Pancreas (tissue), 10 donors: Measurements from ENCODE around the gene ST7. TPM values are rescaled to one million over a fixed set of nuclear protein-coding genes. Genes with fewer than 3 reads are reported as not detected.

ENCODE experiments used
- ATAC-seq, 4 donors: fragments of 200-7000 bp; cut with Tn5 transposase; one replicate each; pipeline versions ENCODE4 v1.8.0 to v1.9.1; 2020; ENCODE audit warnings: mild to moderate bottlenecking in 4 of 4, moderate library complexity in 4 of 4
- DNase-seq, 6 donors: peaks; one replicate each; pipeline ENCODE4 v3.0.0-alpha.2; 2020
- FAIRE-seq: peaks from 2 replicates; lab custom pipeline; 2012; peaks lifted over from hg19 to GRCh38; lab: Jason Lieb, UNC
- H3K27ac ChIP-seq, 4 donors: fragments of 200-600 bp; sonication (generic); 1 replicate in 3 of 4; 2 replicates in 1 of 4; pipeline versions ENCODE4 v1.5.0 to v1.8.0; 2020
- H3K27me3 ChIP-seq, 4 donors: fragments of 200-600 bp; one replicate each; pipeline ENCODE4 v1.8.0; 2021
- H3K36me3 ChIP-seq, 3 donors: fragments of 200-600 bp; sonication (generic) in 1 of 3; one replicate each; pipeline versions ENCODE4 v1.5.0 to v1.8.0; 2020 to 2021
- H3K4me1 ChIP-seq, 3 donors: fragments of 200-600 bp; one replicate each; pipeline ENCODE4 v1.8.0; 2021
- H3K4me3 ChIP-seq, 4 donors: fragments of 200-600 bp; sonication (generic) in 2 of 4; one replicate each; pipeline versions ENCODE4 v1.5.0 to v1.8.0; 2020 to 2021
- H3K9me3 ChIP-seq, 4 donors: fragments of 200-600 bp; one replicate each; pipeline ENCODE4 v1.8.0; 2021
- CTCF ChIP-seq, 4 donors: fragments of 200-600 bp; sonication (generic) in 3 of 4; IDR thresholded peaks; one replicate each; pipeline versions ENCODE4 v1.5.0 to v1.8.0; 2021; ENCODE audit warnings: antibody characterized with exemption in 4 of 4
- WGBS, 2 donors: extraction: QIAGEN DNeasy Blood & Tissue Kit; methylation state at CpG; one replicate each; pipeline ENCODE4 v1.1.7; 2013; 5-methylcytosine and 5-hydroxymethylcytosine counted together
- intact Hi-C, 3 donors: fragments of 100-400 bp; cut with DNase I; formaldehyde crosslinking; loops; one replicate each; pipeline versions ENCODE4 v1.11.1 to v1.14.2; 2022
- polyA plus RNA-seq, 2 donors: library from polyadenylated mRNA; stranded (reverse); fragments of 200-250 nt; gene quantifications; one replicate each; pipeline ENCODE4 v1.2.3, GENCODE V29; 2013
- total RNA-seq, 6 donors: library from RNA; stranded (reverse); fragmentation: NEBNext Ultra II Directional in 4 of 6; extraction: Animal tissue kit (Norgen Biotek cat#: 25700) in 4 of 6; gene quantifications; one replicate each; pipeline versions ENCODE4 v1.2.1 to v1.2.4, GENCODE V29; 2021 to 2023
- donor health status: healthy with polysubstance abuse.
- donor health status: DM: no; HTN: no; CAD: no; lungs with moderate emphysema.
- donor health status: DM: no; HTN: no; CAD: no.
- donor health status: control.
- donor health status: control.
- donor health status: Bipolar disorder and iron deficiency.
- donor health status: DM: yes; HTN: yes; CAD: no.
- donor health status: DM: no; HTN: no; CAD: no.
- donor health status: DM: no; HTN: no; CAD: no.
- donor health status: DM: yes; HTN: yes; CAD: no.

ST7 gene
- total and polyA plus RNA-seq, 8 donors, result 8.2 to 20.2 (median 17.1) TPM

- H3K27me3 ChIP-seq, result no peaks in the 10 kb centered on the region
- H3K36me3 ChIP-seq, result no peaks in the 10 kb centered on the region
- H3K4me3 ChIP-seq, result no peak overlapping the region
- TF ChIP-seq CTCF (IDR thresholded peaks at IDR 0.05), result no peak
- H3K27ac ChIP-seq, result no peak overlapping the region
- H3K9me3 ChIP-seq, result no peaks in the 10 kb centered on the region
- no peak for FAIRE-seq
- no peaks in the 10 kb centered on the region for H3K4me1 ChIP-seq
- WGBS, 2 donors, result 97 to 98% methylated on average over 5 of the region's 5 CpGs
- intact Hi-C loops, result no loop called here
- no peak for DNase-seq
- ATAC-seq, result no peak
These were observed 177.0 kb downstream of the ST7 start for GRCh38 chr7:117130262-117130661.

- 87 to 94% methylated on average over 6 of the region's 6 CpGs for WGBS, 2 donors
- FAIRE-seq, result no peak
These were observed 179.2 kb downstream of the ST7 start for GRCh38 chr7:117132321-117133120.

GRCh38 chr7:117133125-117133524, 179.8 kb downstream of the ST7 start:
- Histone ChIP-seq H3K4me3 (no peak overlapping the region), H3K9me3 (no peaks in the 10 kb centered on the region), H3K27me3 (no peaks in the 10 kb centered on the region), H3K36me3 (no peaks in the 10 kb centered on the region), H3K4me1 (no peaks in the 10 kb centered on the region), H3K27ac (no peak overlapping the region)
- intact Hi-C loops, result no loop called here
- FAIRE-seq (no peak), DNase-seq (no peak), ATAC-seq (no peak)
- TF ChIP-seq CTCF (IDR thresholded peaks at IDR 0.05), result no peak
- 88 to 99% methylated on average over 1 of the region's 1 CpG for WGBS, 2 donors

More at GRCh38 chr7:117132321-117133120, 179.2 kb downstream of the ST7 start:
- Histone ChIP-seq H3K27me3 (no peaks in the 10 kb centered on the region), H3K36me3 (no peaks in the 10 kb centered on the region), H3K9me3 (no peaks in the 10 kb centered on the region), H3K4me1 (no peaks in the 10 kb centered on the region), H3K27ac (no peak overlapping the region), H3K4me3 (no peak overlapping the region)
- intact Hi-C loops, result no loop called here
- TF ChIP-seq CTCF (IDR thresholded peaks at IDR 0.05), result no peak
- ATAC-seq (no peak), DNase-seq (no peak)

GRCh38 chr7:117134411-117134810, 181.1 kb downstream of the ST7 start:
- Histone ChIP-seq H3K4me1 (no peaks in the 10 kb centered on the region), H3K4me3 (no peak overlapping the region), H3K27ac (no peak overlapping the region), H3K36me3 (no peaks in the 10 kb centered on the region), H3K27me3 (no peaks in the 10 kb centered on the region), H3K9me3 (no peaks in the 10 kb centered on the region)
- no peak for ATAC-seq
- no peak for TF ChIP-seq CTCF (IDR thresholded peaks at IDR 0.05)
- intact Hi-C loops, result no loop called here
- FAIRE-seq, result no peak
- DNase-seq, result no peak
- 97 to 100% methylated on average over 1 of the region's 1 CpG for WGBS, 2 donors

- Histone ChIP-seq H3K4me3 (no peak overlapping the region), H3K36me3 (no peaks in the 10 kb centered on the region), H3K4me1 (no peaks in the 10 kb centered on the region), H3K27me3 (no peaks in the 10 kb centered on the region), H3K27ac (no peak overlapping the region), H3K9me3 (no peaks in the 10 kb centered on the region)
- DNase-seq, result no peak
- FAIRE-seq, result no peak
- no peak for ATAC-seq
- WGBS, 2 donors, result 87 to 100% methylated on average over 2 of the region's 2 CpGs
- intact Hi-C loops, result no loop called here
- TF ChIP-seq CTCF (IDR thresholded peaks at IDR 0.05), result no peak
These were observed 181.7 kb downstream of the ST7 start for GRCh38 chr7:117134889-117135552.
